Retina (tissue), 1 donor: ENCODE measurements around the gene CDH22.

ENCODE experiments used
- DNase-seq: peaks from one replicate; pipeline ENCODE4 v3.0.0-alpha.2; 2016

The CDH22 gene

GRCh38 chr20:46308258-46309157, at the start of gene CDH22:
CDH22 (minus strand) TSS chr20:46308498; CDS start chr20:46251294, 57,204 bp downstream.
- DNase-seq: peak; percentile 73

- no peak for DNase-seq
Measured at GRCh38 chr20:46357030-46357514, 48.8 kb upstream of the CDH22 start.

- no peak for DNase-seq
Measured at GRCh38 chr20:46356195-46357029, 48.1 kb upstream of the CDH22 start.

GRCh38 chr20:46355778-46356177, 47.5 kb upstream of the CDH22 start:
- DNase-seq: no peak

- DNase-seq: no peak
Measured at GRCh38 chr20:46354920-46355654, 46.8 kb upstream of the CDH22 start.

GRCh38 chr20:46354207-46354555, 45.9 kb upstream of the CDH22 start:
- no peak for DNase-seq

- DNase-seq: no peak
Measured at GRCh38 chr20:46353500-46354206, 45.4 kb upstream of the CDH22 start.

- no peak for DNase-seq
Measured at GRCh38 chr20:46352370-46352938, 44.2 kb upstream of the CDH22 start.

- no peak for DNase-seq
Measured at GRCh38 chr20:46351357-46352058, 43.2 kb upstream of the CDH22 start.

GRCh38 chr20:46350986-46351267, 42.6 kb upstream of the CDH22 start:
- no peak for DNase-seq

- no peak for DNase-seq
Measured at GRCh38 chr20:46350201-46350985, 42.1 kb upstream of the CDH22 start.

GRCh38 chr20:46349742-46350056, 41.4 kb upstream of the CDH22 start:
- DNase-seq: no peak

- DNase-seq: peak; percentile 87
Measured at GRCh38 chr20:46349035-46349741, 40.9 kb upstream of the CDH22 start.

GRCh38 chr20:46347841-46348803, 39.8 kb upstream of the CDH22 start:
- DNase-seq: peak; percentile 65

- no peak for DNase-seq
Measured at GRCh38 chr20:46346770-46347169, 38.5 kb upstream of the CDH22 start.

- DNase-seq: no peak
Measured at GRCh38 chr20:46344488-46345162, 36.3 kb upstream of the CDH22 start.

- DNase-seq: no peak
Measured at GRCh38 chr20:46343975-46344357, 35.7 kb upstream of the CDH22 start.

GRCh38 chr20:46343348-46343974, 35.2 kb upstream of the CDH22 start:
- DNase-seq: no peak
